GM12878 (cell line): ENCODE data around the gene TNNT2. TPM values are rescaled to one million over a fixed set of nuclear protein-coding genes. Genes with fewer than 3 reads are reported as not detected.

Experiments
- ATAC-seq: fragments of 200-7000 bp; cut with Tn5 transposase; 3 replicates; pipeline ENCODE4 v1.9.1; 2020; ENCODE audit warnings: mild to moderate bottlenecking, moderate library complexity
- BruUV-seq: library from RNA; stranded (reverse); fragments of 400-500 nt; replicated peaks from 2 replicates; lab custom pipeline; 2021; lab: Mats Ljungman, UMichigan
- CTCF ChIA-PET: fragments of 300-600 bp; sonication (Branson Sonifier 250); formaldehyde crosslinking; extraction: SDS; loops from one replicate; lab custom pipeline; 2021; ENCODE audit warnings: inconsistent platforms; lab: Yijun Ruan, JAX
- POLR2A ChIA-PET: fragments of 350-600 bp; formaldehyde crosslinking; extraction: SDS; loops from one replicate; lab custom pipeline; 2021; ENCODE audit warnings: inconsistent platforms; lab: Charles Lee
- RAD21 ChIA-PET: fragments of 300-600 bp; sonication (Branson Sonifier 250); formaldehyde crosslinking; loops from one replicate; lab custom pipeline; 2023; ENCODE audit warnings: antibody characterized with exemption; ENCODE audit not compliant: unreplicated experiment; lab: Charles Lee
- SMC1A ChIA-PET: fragments of 300-600 bp; sonication (Branson Sonifier 250); formaldehyde crosslinking; loops from one replicate; lab custom pipeline; 2023; ENCODE audit not compliant: unreplicated experiment, uncharacterized antibody; lab: Charles Lee
- DNase-seq: peaks from one replicate; pipeline ENCODE4 v3.0.0-alpha.2; 2011; ENCODE audit warnings: low read depth, low spot score
- FAIRE-seq: peaks from 3 replicates; lab custom pipeline; 2011; peaks lifted over from hg19 to GRCh38; lab: Jason Lieb, UNC
- H2AFZ ChIP-seq: 2 replicates; pipeline ENCODE4 v1.6.0; 2011; ENCODE audit warnings: low read depth, low read length, control low read depth; ENCODE audit not compliant: control insufficient read depth
- H3K27ac ChIP-seq: 2 replicates; pipeline ENCODE4 v1.5.1; 2011; ENCODE audit warnings: control low read depth; ENCODE audit not compliant: control insufficient read depth, insufficient read depth
- H3K27me3 ChIP-seq, 2 experiments: replicated peaks in 1 of 2; 2 replicates each; pipeline versions ENCODE4 v1.6.0 to v1.6.1; 2011; ENCODE audit warnings: low read length in 1 of 2; ENCODE audit not compliant: control insufficient read depth in 2 of 2, insufficient read depth in 2 of 2
- H3K36me3 ChIP-seq, 2 experiments: 2 replicates each; pipeline ENCODE4 v1.5.1; 2011; ENCODE audit warnings: low read length in 1 of 2; ENCODE audit not compliant: control insufficient read depth in 2 of 2, insufficient read depth in 2 of 2
- H3K4me1 ChIP-seq: 2 replicates; pipeline ENCODE4 v1.6.1; 2011; ENCODE audit warnings: mild to moderate bottlenecking, low read length, moderate library complexity, mixed read lengths; ENCODE audit not compliant: control insufficient read depth, insufficient read depth
- H3K4me2 ChIP-seq: 2 replicates; pipeline ENCODE4 v1.6.0; 2011; ENCODE audit warnings: control low read depth; ENCODE audit not compliant: control insufficient read depth, insufficient read depth
- H3K4me3 ChIP-seq: fragments of 200-600 bp; sonication (generic); 2 replicates; pipeline ENCODE4 v1.5.1; 2016
- H3K79me2 ChIP-seq: 2 replicates; pipeline ENCODE4 v1.6.0; 2011; ENCODE audit warnings: low read length; ENCODE audit not compliant: control insufficient read depth, insufficient read depth
- H3K9ac ChIP-seq: 2 replicates; pipeline ENCODE4 v1.8.0; 2011; ENCODE audit warnings: low read length, control low read depth, mixed read lengths; ENCODE audit not compliant: control insufficient read depth, insufficient read depth
- H3K9me3 ChIP-seq: replicated peaks from 3 replicates; pipeline ENCODE4 v1.5.1; 2011; ENCODE audit warnings: mild to moderate bottlenecking, low read length; ENCODE audit not compliant: control insufficient read depth, insufficient read depth
- H4K20me1 ChIP-seq: 2 replicates; pipeline ENCODE4 v1.6.0; 2011; ENCODE audit not compliant: control insufficient read depth, insufficient read depth
- CBFB ChIP-seq: IDR thresholded peaks from 2 replicates; pipeline ENCODE4 v1.6.1; 2016; ENCODE audit warnings: antibody characterized with exemption, low read depth
- EP300 ChIP-seq, 2 experiments: fragments of 150-350 bp in 1 of 2; IDR thresholded peaks; 2 replicates each; pipeline ENCODE4 v1.6.1; 2011 to 2012; ENCODE audit warnings: low read depth in 2 of 2, low read length in 2 of 2, borderline replicate concordance in 1 of 2, improper control_type of control experiment in 1 of 2, inconsistent platforms in 1 of 2; ENCODE audit not compliant: control insufficient read depth in 1 of 2
- FOXK2 ChIP-seq: fragments of 450-650 bp; IDR thresholded peaks from 2 replicates; pipeline ENCODE4 v1.6.1; 2017; ENCODE audit warnings: mild to moderate bottlenecking, moderate library complexity
- HSF1 ChIP-seq: fragments of 150-350 bp; IDR thresholded peaks from 2 replicates; pipeline ENCODE4 v1.6.1; 2014; ENCODE audit warnings: mild to moderate bottlenecking, low read depth, low read length
- MEF2B ChIP-seq: fragments of 450-650 bp; IDR thresholded peaks from 2 replicates; pipeline ENCODE4 v1.6.1; 2018; ENCODE audit warnings: mild to moderate bottlenecking, moderate library complexity; ENCODE audit not compliant: partially characterized antibody, poor library complexity, severe bottlenecking
- MTA2 ChIP-seq: fragments of 450-650 bp; IDR thresholded peaks from 2 replicates; pipeline ENCODE4 v1.6.1; 2016; ENCODE audit warnings: low read depth, mild to moderate bottlenecking, moderate library complexity
- NR2F1 ChIP-seq: fragments of 450-650 bp; conservative IDR thresholded peaks from 2 replicates; pipeline ENCODE4 v1.6.1; 2017; ENCODE audit warnings: mild to moderate bottlenecking
- PKNOX1 ChIP-seq: fragments of 450-650 bp; IDR thresholded peaks from 2 replicates; pipeline ENCODE4 v1.6.1; 2016; ENCODE audit warnings: mild to moderate bottlenecking
- POLR2AphosphoS5 ChIP-seq: IDR thresholded peaks from 2 replicates; pipeline ENCODE4 v1.6.1; 2011; ENCODE audit warnings: mild to moderate bottlenecking, low read length, inconsistent platforms
- RELA ChIP-seq: fragments of 450-650 bp; IDR thresholded peaks from 2 replicates; pipeline ENCODE4 v1.8.0; 2014; ENCODE audit warnings: borderline replicate concordance; ENCODE audit not compliant: partially characterized antibody
- RUNX3 ChIP-seq: IDR thresholded peaks from 2 replicates; pipeline ENCODE4 v1.6.1; 2012; ENCODE audit warnings: low read length, inconsistent platforms
- TAF1 ChIP-seq: IDR thresholded peaks from 2 replicates; pipeline ENCODE4 v1.6.1; 2011; ENCODE audit warnings: mild to moderate bottlenecking, low read depth, low read length, borderline replicate concordance
- TBL1XR1 ChIP-seq: IDR thresholded peaks from 2 replicates; pipeline ENCODE4 v1.6.1; 2012; ENCODE audit warnings: low read depth, low read length, improper control_type of control experiment
- ZNF687 ChIP-seq: fragments of 450-650 bp; IDR thresholded peaks from 2 replicates; pipeline ENCODE4 v1.6.1; 2017; ENCODE audit warnings: mild to moderate bottlenecking, moderate library complexity
- ZSCAN29 ChIP-seq: fragments of 450-650 bp; IDR thresholded peaks from 2 replicates; pipeline ENCODE4 v1.6.1; 2017; ENCODE audit warnings: mild to moderate bottlenecking, moderate library complexity
- WGBS: methylation state at CpG from one replicate; pipeline ENCODE4 v1.1.6; 2016; ENCODE audit warnings: low lambda C conversion rate; ENCODE audit not compliant: insufficient replicate concordance, insufficient coverage; ENCODE audit errors: missing lambda C conversion rate; 5-methylcytosine and 5-hydroxymethylcytosine counted together
- in situ Hi-C: fragments of 300-500 bp; cut with MboI; formaldehyde crosslinking; loops from 9 replicates; pipeline ENCODE4 v1.14.3; 2018; ENCODE audit warnings: mixed read lengths
- intact Hi-C: fragments of 100-400 bp; cut with micrococcal nuclease; formaldehyde crosslinking; loops from one replicate; pipeline ENCODE4 v1.14.2; 2022; ENCODE audit not compliant: unreplicated experiment
- polyA plus RNA-seq, 11 experiments: library from polyadenylated mRNA; depleted of rRNA in 4 of 11; unstranded in 6 of 11; stranded (reverse) in 5 of 11; fragments of >200 nt; fragmentation: Nextera tagmentation in 4 of 11; fragmentation: Illumina TruSeq in 1 of 11; extraction: Ambion mirVana in 4 of 11; extraction: Trizol in 1 of 11; gene quantifications; 1 replicate in 1 of 11; 2 replicates in 10 of 11; pipeline versions ENCODE4 v1.2.1 to v1.2.3, GENCODE V29; 2011 to 2016; ENCODE audit warnings: inconsistent platforms in 2 of 11, missing spikeins in 2 of 11, low read depth in 1 of 11
- total RNA-seq, 4 experiments: library from RNA; depleted of rRNA in 3 of 4; stranded (reverse); fragments of >200 nt in 3 of 4; fragmentation: Illumina TruSeq in 1 of 4; extraction: Trizol in 1 of 4; gene quantifications; 2 replicates each; pipeline versions ENCODE4 v1.2.1 to v1.2.3, GENCODE V29; 2013 to 2021

The TNNT2 gene
- total and polyA plus RNA-seq, 10 of the 15 experiments (the other 5 are each of a cell fraction or from before 2014, with no cell fraction given) = 2.2 TPM; not detected in 9

DNA sequence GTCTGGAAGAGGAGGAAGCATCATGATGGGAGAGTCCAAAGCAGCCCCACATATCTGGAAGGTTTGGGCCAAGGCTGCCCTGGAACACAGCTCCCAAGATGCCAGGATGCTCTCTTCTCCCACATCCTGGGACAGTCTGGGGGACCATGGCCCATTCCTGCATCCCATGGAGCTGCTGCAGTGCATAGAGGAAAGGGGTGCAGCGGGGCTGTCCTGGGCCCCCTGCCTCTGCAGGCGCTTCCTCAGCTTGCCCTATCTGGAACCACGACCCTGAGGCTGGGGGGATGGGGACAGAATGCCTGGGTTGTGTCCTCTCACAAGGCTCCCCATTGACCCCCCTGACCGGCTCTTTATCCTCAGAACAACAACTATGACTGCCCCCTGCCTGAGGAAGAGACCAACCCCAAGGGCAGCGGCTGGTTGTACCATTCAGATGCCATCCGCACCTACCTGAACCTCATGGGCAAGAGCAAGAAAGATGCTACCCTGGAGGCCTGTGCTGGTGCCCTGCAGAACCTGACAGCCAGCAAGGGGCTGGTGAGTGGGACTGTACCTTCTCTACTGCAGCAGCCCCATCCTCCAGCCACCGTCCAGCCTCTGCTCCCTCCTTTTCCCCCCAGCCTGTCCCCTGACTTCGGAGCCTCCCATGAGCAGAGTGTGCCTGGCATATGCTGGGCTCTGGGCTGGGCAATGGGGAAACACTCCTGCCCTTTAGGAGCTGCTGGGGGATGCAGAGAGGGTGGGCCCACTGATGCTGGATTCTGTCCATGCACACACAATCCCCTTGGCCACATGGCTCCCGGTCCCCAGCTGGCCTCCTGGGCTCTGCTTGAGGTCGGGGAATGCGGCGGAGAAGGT is 54.6 kb downstream of the TNNT2 start (continued):
- TF ChIP-seq ZNF687 (no peak), EP300 (IDR thresholded peaks at IDR 0.05; ENCODE audit: borderline replicate concordance in 1 of 2, control insufficient read depth in 1 of 2, low read depth in 2 of 2, low read length in 2 of 2) (no peak), FOXK2 (no peak), CBFB (no peak)

DNA sequence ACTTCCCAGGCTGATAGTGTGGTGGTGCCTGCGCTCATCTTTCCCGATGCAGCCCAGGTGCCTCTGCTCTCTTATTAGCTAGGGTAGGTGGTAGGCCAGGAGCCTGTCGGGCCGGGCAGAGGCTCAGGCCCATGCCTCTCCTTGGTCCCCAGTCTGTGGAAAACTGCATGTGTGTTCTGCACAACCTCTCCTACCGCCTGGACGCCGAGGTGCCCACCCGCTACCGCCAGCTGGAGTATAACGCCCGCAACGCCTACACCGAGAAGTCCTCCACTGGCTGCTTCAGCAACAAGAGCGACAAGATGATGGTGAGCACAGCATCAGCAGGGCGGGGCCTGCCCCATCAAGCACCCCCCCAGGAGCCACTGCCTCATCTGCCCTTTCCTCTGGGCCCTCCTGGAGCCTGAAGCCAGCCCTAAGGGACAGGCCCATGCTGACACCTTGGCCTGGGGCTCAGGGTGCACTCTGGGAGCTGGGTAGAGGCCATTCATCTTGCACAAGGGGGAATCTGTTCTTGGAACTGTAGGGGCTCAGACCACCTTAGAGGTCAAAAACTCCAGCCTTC is 55.6 kb downstream of the TNNT2 start:
- Histone ChIP-seq H3K27ac (no peak overlapping the region), H3K4me3 (no peak overlapping the region), H2AFZ (no peak overlapping the region), H3K27me3 (peaks cover 0 to 17% of the 10 kb centered on the region in 2 experiments; a peak in 3 of 4 replicates), H3K9me3 (no peaks in the 10 kb centered on the region), H4K20me1 (no peaks in the 10 kb centered on the region), H3K79me2 (no peaks in the 10 kb centered on the region), H3K4me1 (no peaks in the 10 kb centered on the region), H3K36me3 (no peaks in the 10 kb centered on the region), H3K9ac (no peak overlapping the region), H3K4me2 (no peak overlapping the region)
- intact Hi-C loops = no loop called here
- CTCF ChIA-PET = no interaction called here
- SMC1A ChIA-PET = no interaction called here
- BruUV-seq = no TSS peak
- in situ Hi-C loops = no loop called here
- FAIRE-seq (no peak), DNase-seq (no peak), ATAC-seq (no peak)
- POLR2A ChIA-PET = no interaction called here
- 42% methylated on average over 15 of the region's 15 CpGs for WGBS
- RAD21 ChIA-PET = no interaction called here
- TF ChIP-seq PKNOX1 = no peak
- TF ChIP-seq RUNX3 = no peak
- TF ChIP-seq POLR2AphosphoS5 = no peak
- TF ChIP-seq TAF1 = no peak
- TF ChIP-seq MTA2 = no peak
- no peak for TF ChIP-seq NR2F1
- no peak for TF ChIP-seq HSF1
- TF ChIP-seq ZSCAN29 = no peak
- TF ChIP-seq RELA = no peak
- TF ChIP-seq MEF2B = no peak
- TF ChIP-seq TBL1XR1 = no peak
